ENCODE measurements around the gene FEM1C.

Gene FEM1C

DNA sequence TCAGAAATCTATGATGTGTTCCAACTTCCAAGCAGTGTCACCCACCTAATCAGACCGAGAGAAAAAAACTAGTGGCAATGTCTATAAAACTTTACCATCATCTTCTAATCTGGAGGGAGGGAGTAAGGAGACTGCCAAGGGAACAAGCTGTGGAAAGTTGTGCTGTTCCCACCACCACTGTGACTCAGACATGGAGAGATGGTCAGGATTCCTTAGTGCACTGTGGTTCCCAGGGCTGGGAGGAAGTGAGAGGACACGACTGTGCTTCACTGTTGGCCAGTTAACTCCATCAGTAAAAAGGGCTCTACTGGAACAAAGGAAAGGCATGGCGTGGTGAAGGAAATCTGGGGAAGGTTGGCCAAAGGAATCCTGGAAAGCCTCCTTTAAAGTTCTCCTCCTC is 38.9 kb upstream of the FEM1C start:
- no peak for DNase-seq (ENCODE audit: low read depth)
- no peak overlapping the region for H3K4me3 ChIP-seq (ENCODE audit: low read depth, low read length)
- TF ChIP-seq CTCF (IDR thresholded peaks at IDR 0.05; ENCODE audit: control insufficient read depth, extremely low read depth, insufficient read depth) = no peak

DNA sequence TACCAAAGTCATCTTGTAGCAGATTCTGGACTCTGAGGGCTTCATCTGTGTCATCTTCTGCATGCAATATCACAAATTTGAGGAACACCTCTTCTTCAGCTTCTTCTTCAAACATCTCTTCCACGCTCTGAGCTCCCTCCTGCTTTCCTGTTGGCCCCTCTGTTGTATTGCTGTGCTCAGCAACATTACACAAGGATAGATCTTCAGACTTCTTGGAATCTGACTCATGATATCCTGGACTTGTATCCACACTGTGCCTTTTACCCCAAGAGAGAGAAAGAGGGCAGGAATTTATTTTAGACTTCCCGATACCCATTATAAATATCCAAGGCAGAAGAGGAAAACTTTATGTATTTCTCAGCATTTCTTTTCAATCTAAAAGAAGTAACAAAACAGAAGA is 36.4 kb upstream of the FEM1C start:
- no peak for DNase-seq (ENCODE audit: low read depth)
- no peak for TF ChIP-seq CTCF (IDR thresholded peaks at IDR 0.05; ENCODE audit: control insufficient read depth, extremely low read depth, insufficient read depth)

DNA sequence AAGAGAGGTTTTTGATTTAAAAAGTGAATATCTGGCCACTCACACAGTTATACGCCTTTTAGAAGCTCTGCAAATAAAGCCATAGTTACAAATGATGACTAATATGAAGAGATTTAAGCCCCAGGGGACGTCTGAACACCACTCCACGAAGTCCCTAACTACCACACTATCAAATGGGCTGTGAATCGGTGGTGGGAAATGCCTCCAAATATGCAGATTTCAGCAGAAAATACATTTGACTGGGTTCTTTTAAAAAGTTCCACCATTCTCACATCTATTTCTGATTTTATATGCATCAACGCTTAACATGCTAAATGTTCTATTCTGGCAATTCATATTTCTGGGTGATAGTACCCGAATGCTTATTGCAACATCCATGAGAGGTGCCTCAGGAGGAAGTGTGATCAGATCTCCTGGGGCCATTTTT is 35.2 kb upstream of the FEM1C start:
- no peak for DNase-seq (ENCODE audit: low read depth)
- TF ChIP-seq CTCF (IDR thresholded peaks at IDR 0.05; ENCODE audit: control insufficient read depth, extremely low read depth, insufficient read depth) = no peak
- H3K4me3 ChIP-seq (ENCODE audit: low read depth, low read length) = no peak overlapping the region

More for the DNA sequence above, 36.4 kb upstream of the FEM1C start:
- H3K4me3 ChIP-seq (ENCODE audit: low read depth, low read length) = no peak overlapping the region

GRCh38 chr5:115579216-115579615 is 34.6 kb upstream of the FEM1C start:
- no peak for DNase-seq (ENCODE audit: low read depth)
- H3K4me3 ChIP-seq (ENCODE audit: low read depth, low read length) = no peak overlapping the region
- TF ChIP-seq CTCF (IDR thresholded peaks at IDR 0.05; ENCODE audit: control insufficient read depth, extremely low read depth, insufficient read depth) = no peak

- DNase-seq (ENCODE audit: low read depth) = no peak
- H3K4me3 ChIP-seq (ENCODE audit: low read depth, low read length) = no peak overlapping the region
- no peak for TF ChIP-seq CTCF (IDR thresholded peaks at IDR 0.05; ENCODE audit: control insufficient read depth, extremely low read depth, insufficient read depth)
These were observed 34.1 kb upstream of the FEM1C start for GRCh38 chr5:115578657-115579056.

GRCh38 chr5:115577741-115578140 is 33.2 kb upstream of the FEM1C start:
- no peak for TF ChIP-seq CTCF (IDR thresholded peaks at IDR 0.05; ENCODE audit: control insufficient read depth, extremely low read depth, insufficient read depth)
- DNase-seq (ENCODE audit: low read depth) = no peak
- no peak overlapping the region for H3K4me3 ChIP-seq (ENCODE audit: low read depth, low read length)

DNA sequence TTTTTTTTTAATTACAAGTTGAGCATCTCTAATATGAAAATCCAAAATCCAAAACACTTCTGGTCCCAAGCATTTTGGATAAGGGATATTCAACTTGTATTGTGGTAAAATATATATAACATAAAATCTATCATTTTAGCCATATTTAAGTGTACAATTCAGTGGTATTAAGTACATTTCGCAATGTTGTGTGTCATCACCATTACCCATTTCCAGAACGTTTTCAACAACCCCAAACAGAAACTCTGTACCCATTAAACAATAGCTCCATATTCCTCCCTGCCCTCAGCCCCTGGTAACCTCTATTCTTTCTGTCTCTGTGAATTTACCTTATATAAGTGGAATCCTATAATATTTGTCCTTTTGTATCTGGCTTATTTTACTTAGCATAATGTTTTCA is 32.8 kb upstream of the FEM1C start:
- TF ChIP-seq CTCF (IDR thresholded peaks at IDR 0.05; ENCODE audit: control insufficient read depth, extremely low read depth, insufficient read depth) = no peak
- no peak overlapping the region for H3K4me3 ChIP-seq (ENCODE audit: low read depth, low read length)
- DNase-seq (ENCODE audit: low read depth) = no peak

All from LNCaP clone FGC (cell line).